Cardiac muscle cell (in vitro differentiated cells and primary cell): Measurements from ENCODE around the gene ZNF689. TPM values are rescaled to one million over a fixed set of nuclear protein-coding genes. Genes with fewer than 3 reads are reported as not detected.

Source experiments
- DNase-seq, 2 donors: peaks; one replicate each; pipeline versions ENCODE4 v3.0.0 to v3.0.0-alpha.2; 2010 to 2017; ENCODE audit warnings: low read depth in 1 of 2, low spot score in 1 of 2
- H3K27ac ChIP-seq: fragments of 200-600 bp; sonication (generic); 2 replicates; pipeline ENCODE4 v1.5.1; 2016
- H3K27me3 ChIP-seq: fragments of 200-600 bp; sonication (generic); 2 replicates; pipeline ENCODE4 v1.6.0; 2016; ENCODE audit warnings: control low read depth
- H3K36me3 ChIP-seq: fragments of 200-600 bp; sonication (generic); 2 replicates; pipeline ENCODE4 v1.5.1; 2016; ENCODE audit warnings: control low read depth
- H3K4me1 ChIP-seq: fragments of 200-600 bp; sonication (generic); 2 replicates; pipeline ENCODE4 v1.8.1; 2017; ENCODE audit warnings: low read depth, mild to moderate bottlenecking, mixed run types
- H3K4me3 ChIP-seq: fragments of 200-600 bp; sonication (generic); 2 replicates; pipeline ENCODE4 v1.5.1; 2016; ENCODE audit warnings: mild to moderate bottlenecking
- H3K9me3 ChIP-seq: fragments of 200-600 bp; sonication (generic); 2 replicates; pipeline ENCODE4 v1.5.1; 2017; ENCODE audit warnings: low read depth, mild to moderate bottlenecking, control low read depth
- CTCF ChIP-seq: IDR thresholded peaks from 2 replicates; pipeline ENCODE4 v1.5.1; 2012; ENCODE audit warnings: low read depth, mild to moderate bottlenecking, low read length
- polyA plus RNA-seq: library from polyadenylated mRNA; unstranded; fragments of >200 nt; fragmentation: Nextera tagmentation; extraction: Ambion mirVana; gene quantifications from 2 replicates; pipeline ENCODE4 v1.2.1, GENCODE V29; 2016
- total RNA-seq: library from RNA; depleted of rRNA; stranded (reverse); fragments of >200 nt; gene quantifications from 2 replicates; pipeline ENCODE4 v1.2.3, GENCODE V29; 2016

Gene ZNF689
- total and polyA plus RNA-seq, 2 experiments from 2014 or later = 11.3 to 19.5 TPM

- no peak for TF ChIP-seq CTCF
- H3K27ac ChIP-seq = peak within 1 kb of the TSS; percentile 87
These were observed 38.5 kb downstream of the ZNF689 start, which contains the start of gene ZNF688 for GRCh38 chr16:30571445-30572322. ZNF688 (minus strand) TSS chr16:30571714; CDS start chr16:30571629, 85 bp downstream.

DNA sequence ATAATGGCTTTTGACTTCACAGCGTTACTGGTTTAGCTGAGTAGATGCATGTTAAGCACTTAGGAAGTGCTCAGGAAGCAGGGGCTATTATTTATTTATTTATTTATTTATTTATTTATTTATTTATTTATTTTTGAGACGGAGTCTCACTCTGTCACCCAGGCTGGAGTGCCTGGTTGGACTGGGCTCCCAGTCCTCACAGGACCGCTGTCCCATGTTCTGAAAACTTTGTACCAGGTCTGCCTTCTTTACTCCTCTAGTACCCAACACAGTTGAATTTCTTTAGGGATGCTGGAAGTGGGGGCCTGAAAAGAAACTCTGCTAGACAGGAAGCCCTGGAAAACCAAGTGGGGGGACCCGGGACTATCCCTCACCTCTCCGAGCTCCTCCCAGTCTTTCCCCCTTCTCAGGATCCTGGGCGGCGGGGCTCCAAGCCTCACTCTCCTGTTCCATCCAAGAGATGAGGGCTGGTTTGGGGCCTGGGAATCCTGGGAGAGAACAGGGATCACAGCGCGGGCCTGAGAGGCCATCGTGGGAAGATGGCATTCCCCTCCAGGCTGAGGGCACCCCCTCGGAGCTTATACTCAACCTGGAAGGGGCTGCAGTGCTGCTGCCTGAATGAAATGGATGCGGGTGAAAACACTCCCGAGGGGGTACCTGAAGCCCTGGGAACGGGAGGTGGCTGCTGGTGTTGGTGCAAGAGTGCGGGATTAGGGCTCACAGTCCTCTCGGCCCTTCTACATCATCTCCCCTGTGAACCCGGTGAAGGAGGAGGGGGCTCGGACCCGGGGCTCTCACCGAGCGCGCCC, 39.3 kb downstream of the ZNF689 start:
- DNase-seq = peak; percentile 33 to 76
- peak overlapping the region; percentile 87 for H3K27ac ChIP-seq
- TF ChIP-seq CTCF = no peak

More at GRCh38 chr16:30571445-30572322, 38.5 kb downstream of the ZNF689 start, which contains the start of gene ZNF688:
- DNase-seq = peak; percentile 96 to 99
- Histone ChIP-seq H3K4me1 (peaks cover 8% of the 10 kb centered on the region), H3K9me3 (no peaks in the 10 kb centered on the region), H3K36me3 (no peaks in the 10 kb centered on the region), H3K4me3 (peak within 1 kb of the TSS; percentile 70), H3K27me3 (no peaks in the 10 kb centered on the region)

DNA sequence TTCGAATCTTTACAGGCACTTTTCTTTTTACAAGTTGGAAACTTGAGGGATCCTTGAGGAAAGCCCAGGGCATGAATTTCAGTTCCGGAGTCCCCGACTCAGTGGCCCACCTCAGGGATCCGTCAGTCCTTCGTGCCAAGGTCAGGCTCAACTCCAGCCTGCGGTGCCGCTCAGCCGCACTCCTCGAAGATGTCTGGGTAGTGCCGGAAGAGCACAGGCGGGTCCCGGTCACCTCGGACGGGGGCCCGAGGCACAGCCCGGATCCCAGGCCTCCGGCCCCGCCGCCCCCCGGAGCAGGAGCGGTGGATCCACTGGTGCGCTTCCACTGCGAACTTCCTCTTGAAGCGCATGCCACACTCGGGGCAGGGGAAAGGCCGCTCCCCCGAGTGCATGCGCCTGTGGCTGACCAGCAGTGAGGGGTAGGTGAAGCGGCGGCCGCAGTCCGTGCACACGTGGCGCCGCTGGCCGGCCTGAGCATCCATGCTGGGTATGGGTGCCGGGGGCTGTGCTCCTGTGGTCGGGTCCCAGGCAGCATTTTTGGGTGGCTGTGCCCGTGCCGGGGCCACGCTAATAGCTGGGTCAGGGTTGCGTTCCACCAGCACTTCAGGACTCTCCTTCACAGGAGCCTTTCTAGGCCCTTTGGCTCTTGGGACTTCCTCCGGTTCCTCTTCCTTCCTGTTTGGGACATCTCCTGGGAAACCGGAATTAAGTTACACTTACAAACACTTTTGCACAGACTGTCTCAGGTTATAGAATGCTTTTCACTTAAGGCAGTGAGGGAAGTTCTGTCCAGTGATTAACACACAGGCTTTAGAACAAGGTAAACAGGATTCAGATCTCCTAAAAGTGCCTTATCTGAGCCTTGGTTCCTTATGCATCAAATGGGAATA, 40.2 kb downstream of the ZNF689 start:
- no peaks in the 10 kb centered on the region for H3K36me3 ChIP-seq
- H3K9me3 ChIP-seq = no peaks in the 10 kb centered on the region
- no peak for DNase-seq
- H3K27me3 ChIP-seq = no peaks in the 10 kb centered on the region
- H3K4me3 ChIP-seq = no peak overlapping the region
- no peak for TF ChIP-seq CTCF
- H3K4me1 ChIP-seq = peaks cover 8% of the 10 kb centered on the region
- peak overlapping the region; percentile 31 for H3K27ac ChIP-seq

More for the DNA sequence above, 39.3 kb downstream of the ZNF689 start:
- Histone ChIP-seq H3K4me1 (peaks cover 8% of the 10 kb centered on the region), H3K9me3 (no peaks in the 10 kb centered on the region), H3K36me3 (no peaks in the 10 kb centered on the region), H3K4me3 (peak overlapping the region; percentile 70), H3K27me3 (no peaks in the 10 kb centered on the region)

DNA sequence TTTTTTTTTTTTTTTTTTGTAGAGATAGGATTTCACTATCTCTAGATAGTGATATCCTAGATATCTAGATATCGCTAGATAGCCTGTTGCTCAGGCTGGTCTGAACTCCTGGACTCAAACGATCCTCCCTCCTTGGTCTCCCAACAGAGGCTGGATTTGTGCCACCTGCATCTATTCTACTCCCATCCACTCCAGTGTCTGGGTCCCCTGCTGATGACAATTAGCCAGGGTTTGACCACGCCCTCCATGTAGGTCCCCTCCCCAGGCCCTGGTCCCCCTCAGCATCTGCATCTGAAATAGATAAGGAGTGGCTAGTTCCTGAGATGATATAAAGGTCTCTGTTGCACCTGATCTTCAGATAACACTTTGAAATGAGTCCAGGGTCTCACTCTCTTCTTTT, 40.9 kb downstream of the ZNF689 start:
- Histone ChIP-seq H3K9me3 (no peaks in the 10 kb centered on the region), H3K4me1 (peaks cover 8% of the 10 kb centered on the region), H3K4me3 (no peak overlapping the region), H3K36me3 (no peaks in the 10 kb centered on the region), H3K27me3 (no peaks in the 10 kb centered on the region), H3K27ac (no peak overlapping the region)
- TF ChIP-seq CTCF = no peak
- no peak for DNase-seq
